Activated CD8-positive, alpha-beta memory T cell treated with anti-CD3 and anti-CD28 coated beads, Interleukin-2, amount 50 U/mL, for 48 hours (primary cell): ENCODE data around the gene PRR23A.

ENCODE experiments used
- DNase-seq: peaks from one replicate; pipeline ENCODE4 v3.0.0-alpha.2; 2020

Gene PRR23A

DNA sequence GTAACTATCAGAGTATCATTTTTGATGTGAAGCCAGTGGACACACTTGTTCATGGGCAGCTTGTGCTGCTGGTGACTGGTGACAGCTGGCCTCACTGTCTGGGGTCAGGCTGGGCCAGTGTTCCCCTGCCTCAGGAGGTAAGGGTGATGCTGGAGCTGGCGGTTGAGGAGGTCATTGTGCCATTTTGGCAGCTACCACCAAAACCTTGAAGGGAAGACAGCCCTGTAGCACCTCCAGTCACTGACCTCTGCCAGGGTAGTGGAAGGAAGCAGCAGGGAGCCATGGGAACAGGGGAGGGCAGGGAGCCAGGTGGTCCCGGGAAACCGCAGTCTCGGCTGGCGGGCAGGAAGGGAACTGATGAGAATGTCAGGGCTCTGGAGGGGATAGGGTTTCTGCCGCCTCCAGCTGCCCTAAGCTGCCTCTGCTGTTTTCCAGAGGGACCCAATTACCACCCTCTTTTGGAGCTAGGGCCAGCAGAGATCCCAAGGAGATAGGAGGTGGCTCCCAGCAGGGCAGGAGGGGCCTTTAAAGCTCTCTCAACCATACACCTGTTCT lies 34.2 kb downstream of the PRR23A start:
- no peak for DNase-seq

DNA sequence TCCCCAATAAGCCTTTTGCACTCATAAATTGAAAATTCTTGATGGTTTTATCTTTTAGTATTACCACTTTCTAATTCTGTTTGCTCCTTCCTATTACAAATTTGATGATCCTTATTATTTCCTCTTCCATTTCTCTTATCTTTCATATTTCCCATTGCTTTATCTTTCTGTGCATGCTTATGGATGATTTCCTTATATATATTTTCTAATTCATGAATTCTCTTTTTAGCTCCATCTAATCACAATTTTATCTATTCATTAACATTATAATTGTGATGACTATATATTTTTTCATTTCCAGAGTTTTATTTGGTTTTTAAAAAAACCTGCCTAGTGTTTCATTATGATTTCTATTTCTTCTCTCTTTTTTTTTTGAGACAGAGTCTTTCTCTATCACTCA lies 41.1 kb downstream of the PRR23A start:
- no peak for DNase-seq

DNA sequence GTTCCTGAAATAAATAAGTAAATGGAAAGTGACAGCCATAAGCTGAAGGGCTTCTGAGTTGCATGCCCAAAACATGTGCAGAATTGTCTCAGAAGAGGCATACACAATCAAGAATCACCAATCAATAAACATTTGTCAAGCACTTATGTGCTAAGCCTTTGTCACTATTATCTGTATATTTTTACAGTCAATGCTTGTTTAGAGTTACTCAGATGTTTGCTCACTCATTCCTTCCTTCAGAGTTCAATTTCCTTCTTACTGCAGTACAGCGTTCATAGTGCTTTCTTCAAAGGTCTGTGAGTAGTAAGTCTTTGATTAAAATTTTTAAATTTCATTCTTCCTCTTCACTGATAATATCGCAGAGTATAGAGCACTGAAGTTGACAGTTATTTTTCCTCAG lies 41.8 kb downstream of the PRR23A start:
- no peak for DNase-seq

DNA sequence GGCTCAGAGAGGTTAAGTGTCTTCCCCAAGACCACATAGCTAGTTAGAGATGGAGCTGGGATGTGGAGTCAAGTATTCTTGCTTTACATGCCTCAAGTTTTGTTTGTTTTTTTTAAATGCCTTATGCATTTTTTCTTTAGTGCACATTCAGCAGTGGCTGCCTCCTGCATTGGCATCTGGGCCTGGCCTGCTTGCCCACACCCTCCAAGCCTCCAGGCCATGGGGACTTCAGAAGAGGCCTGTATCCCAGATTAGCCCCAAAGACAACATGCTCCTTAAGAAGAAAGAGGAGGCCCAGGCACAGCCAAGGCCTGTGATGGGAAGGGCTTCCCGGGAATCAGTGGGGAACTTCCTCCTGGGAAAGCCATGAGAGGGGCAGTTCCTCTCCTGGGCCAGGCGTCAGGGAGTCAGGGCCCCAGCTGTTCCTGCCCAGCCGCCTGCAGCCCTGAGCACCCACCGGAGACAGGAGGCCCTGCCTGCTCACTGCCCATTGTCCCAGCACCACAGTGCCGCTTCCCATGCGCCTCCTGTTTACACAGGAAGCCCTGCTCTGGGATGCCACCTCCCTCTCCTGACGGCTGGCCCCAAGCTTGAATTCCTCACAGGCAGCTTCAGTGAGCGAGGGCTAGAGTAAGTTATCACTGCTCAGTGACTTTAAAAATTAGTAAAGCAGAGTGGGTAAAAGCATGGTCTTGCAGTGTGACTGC lies 43.1 kb downstream of the PRR23A start:
- DNase-seq: no peak

DNA sequence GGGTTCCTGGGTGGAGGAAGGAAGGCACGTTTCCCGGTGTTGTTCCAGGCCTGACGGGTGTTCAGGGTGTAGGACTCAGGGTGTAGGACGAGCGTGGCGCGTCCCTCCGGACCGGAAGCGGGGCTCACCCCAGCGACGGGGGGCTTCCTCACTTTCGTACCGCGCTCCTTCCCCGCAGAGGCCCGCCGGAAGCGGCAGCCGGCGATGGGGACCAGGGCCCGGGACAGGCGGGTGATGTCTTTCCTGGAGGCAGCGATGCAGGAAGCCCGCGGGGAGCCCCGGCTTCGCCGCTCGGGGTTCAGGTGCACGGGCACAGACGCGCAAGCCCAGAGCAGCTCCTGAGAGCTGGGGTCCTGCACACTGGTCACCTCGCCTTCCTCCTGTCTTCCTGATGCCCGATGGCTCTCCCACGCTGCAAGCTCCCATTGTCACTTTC lies 45.6 kb downstream of the PRR23A start:
- no peak for DNase-seq
